DOHH2 (cell line): Measurements from ENCODE around the gene CCDC8.

Experiments used
- EZH2phosphoT487 ChIP-seq: fragments of 200-600 bp; sonication (generic); IDR thresholded peaks from 2 replicates; pipeline ENCODE4 v1.6.1; 2017; ENCODE audit warnings: borderline replicate concordance, mild to moderate bottlenecking, antibody characterized with exemption, low read length, moderate library complexity, mixed read lengths
- TF ChIP-seq, protein P1 (sequence below): fragments of 200-600 bp; sonication (generic); IDR thresholded peaks from one replicate; pipeline ENCODE4 v1.5.1; 2014; ENCODE audit warnings: antibody characterized with exemption, mild to moderate bottlenecking, low read depth, low read length; ENCODE audit not compliant: poor library complexity, severe bottlenecking

DNA sequence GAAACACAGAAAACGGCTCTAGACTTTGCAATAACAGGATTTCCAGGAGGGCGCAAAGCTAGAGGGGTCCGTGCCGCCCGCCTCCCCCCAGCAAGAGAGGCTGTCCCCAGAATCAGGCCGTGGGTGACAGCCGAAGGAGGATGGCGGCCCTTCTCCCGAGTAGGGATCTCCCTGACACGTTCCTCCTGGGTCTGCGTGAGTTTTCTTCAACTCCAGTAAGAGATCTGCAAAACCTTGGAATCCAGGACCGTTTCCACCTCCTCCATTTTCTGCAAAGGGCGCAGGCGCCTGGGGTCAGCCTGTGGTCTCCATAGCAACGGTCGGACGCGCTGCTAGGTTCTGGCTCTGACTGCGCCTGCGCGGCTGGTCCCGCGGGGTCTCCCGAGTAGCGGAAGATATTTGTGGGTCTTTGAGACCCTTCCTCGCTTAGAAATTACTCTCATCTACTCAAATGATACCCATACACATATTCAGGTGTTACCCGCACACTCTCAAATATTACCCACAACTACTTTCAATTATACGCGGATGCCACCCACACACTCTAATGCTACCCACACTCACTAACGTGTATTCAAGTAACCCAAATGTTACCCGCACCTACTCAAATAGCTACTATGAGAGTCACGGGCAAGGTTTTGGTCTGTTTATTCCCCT is 13.3 kb upstream of the CCDC8 start:
- TF ChIP-seq EZH2phosphoT487 = no peak
- TF ChIP-seq, protein P1, sequence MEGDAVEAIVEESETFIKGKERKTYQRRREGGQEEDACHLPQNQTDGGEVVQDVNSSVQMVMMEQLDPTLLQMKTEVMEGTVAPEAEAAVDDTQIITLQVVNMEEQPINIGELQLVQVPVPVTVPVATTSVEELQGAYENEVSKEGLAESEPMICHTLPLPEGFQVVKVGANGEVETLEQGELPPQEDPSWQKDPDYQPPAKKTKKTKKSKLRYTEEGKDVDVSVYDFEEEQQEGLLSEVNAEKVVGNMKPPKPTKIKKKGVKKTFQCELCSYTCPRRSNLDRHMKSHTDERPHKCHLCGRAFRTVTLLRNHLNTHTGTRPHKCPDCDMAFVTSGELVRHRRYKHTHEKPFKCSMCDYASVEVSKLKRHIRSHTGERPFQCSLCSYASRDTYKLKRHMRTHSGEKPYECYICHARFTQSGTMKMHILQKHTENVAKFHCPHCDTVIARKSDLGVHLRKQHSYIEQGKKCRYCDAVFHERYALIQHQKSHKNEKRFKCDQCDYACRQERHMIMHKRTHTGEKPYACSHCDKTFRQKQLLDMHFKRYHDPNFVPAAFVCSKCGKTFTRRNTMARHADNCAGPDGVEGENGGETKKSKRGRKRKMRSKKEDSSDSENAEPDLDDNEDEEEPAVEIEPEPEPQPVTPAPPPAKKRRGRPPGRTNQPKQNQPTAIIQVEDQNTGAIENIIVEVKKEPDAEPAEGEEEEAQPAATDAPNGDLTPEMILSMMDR = no peak
